Iris pigment epithelial cell (primary cell): ENCODE data around the gene CNTNAP3B.
A peak's percentile ranks its signal among the peaks of the same experiment; 100 is the strongest.
"Not testable (repeated sequence)": the region's sequence is repeated elsewhere in the genome, so short reads cannot be mapped to it uniquely, and the experiment has no call there.

Experiments used
- DNase-seq: peaks from one replicate; pipeline ENCODE4 v3.0.0-alpha.2; 2011; ENCODE audit warnings: low read depth

The CNTNAP3B gene

GRCh38 chr9:41977965-41978600, 151.1 kb downstream of the CNTNAP3B start:
- not testable (repeated sequence) for DNase-seq

- not testable (repeated sequence) for DNase-seq
Measured at GRCh38 chr9:41974906-41975305, 154.3 kb downstream of the CNTNAP3B start.

GRCh38 chr9:41953007-41953406, 176.2 kb downstream of the CNTNAP3B start:
- not testable (repeated sequence) for DNase-seq

DNA sequence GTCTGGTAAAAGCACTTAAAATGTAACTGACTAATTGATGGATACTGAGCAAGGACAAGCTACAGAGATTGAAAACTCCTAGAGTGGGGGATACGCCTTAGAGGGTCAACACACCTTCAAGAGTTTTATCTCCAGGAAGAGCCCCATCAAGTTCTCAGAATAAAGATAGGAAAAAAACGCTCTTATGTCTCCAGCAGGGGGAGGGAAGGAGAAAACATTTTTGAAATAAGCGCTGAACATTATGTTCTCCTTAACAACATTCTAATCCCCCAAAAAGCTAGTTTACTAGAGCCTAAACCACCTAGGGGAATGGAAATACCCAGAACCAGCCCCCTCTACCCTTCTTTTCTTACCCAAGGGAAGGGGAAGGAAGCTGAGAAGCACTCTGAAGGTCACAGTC, 187.5 kb downstream of the CNTNAP3B start:
- DNase-seq: peak; percentile 1

DNA sequence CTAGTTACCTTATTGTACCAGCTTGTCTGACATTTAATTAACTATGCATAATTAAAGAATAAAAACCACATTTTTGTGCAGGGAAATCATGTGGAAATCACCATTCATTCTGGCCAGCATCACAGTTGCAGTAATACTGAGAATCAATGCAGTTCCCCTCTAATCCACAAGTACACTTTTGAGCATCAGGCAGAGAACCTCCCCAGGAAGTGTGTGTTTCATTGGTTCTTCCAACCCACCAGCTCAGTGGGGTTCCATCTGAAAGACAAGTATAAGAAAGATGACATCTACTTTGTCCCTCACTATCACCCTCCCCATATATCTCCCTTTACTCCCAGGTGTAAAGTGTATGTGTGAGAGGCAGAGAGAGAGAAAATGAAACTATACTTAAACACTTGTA, 191.1 kb downstream of the CNTNAP3B start:
- not testable (repeated sequence) for DNase-seq

- DNase-seq: not testable (repeated sequence)
Measured at GRCh38 chr9:41935727-41936126, 193.5 kb downstream of the CNTNAP3B start.

DNA sequence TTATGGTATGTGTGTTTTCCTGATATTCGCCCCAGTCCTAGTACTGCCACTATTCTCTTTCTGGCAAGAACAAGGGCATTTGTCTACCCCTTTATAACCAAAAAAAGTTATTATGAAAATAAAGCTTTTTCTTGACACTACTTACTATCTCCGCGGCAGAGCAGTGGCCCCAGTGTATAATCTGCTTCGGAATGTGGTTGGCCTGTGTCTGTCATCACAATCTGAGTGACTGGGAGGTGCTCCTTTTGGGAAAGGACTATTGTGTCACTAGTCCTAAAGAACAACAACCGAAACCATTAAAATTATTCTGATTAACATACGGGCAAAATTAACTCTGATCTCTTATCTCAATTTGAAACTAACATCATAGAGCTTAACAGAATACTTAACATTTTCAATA, 200.1 kb downstream of the CNTNAP3B start:
- not testable (repeated sequence) for DNase-seq

DNA sequence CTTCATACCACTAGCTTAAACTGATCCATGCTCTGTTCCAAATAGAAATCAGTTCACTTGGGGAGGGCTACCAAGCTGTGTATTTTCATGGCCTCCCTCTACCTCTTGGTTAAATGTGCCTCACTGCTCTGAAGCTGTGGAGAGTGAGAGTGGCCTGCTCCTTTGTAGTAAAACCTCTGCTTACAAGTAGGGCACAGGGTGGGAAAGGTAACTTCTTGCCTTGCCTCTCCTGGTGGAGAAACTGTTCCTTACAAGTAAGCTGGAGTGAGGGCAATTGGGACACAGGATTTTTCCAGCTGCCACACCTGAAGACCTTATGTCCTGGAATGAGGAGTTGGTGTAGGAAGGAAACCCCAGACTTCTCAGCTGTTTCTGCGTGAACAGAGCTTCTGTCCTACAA, 211.9 kb downstream of the CNTNAP3B start:
- DNase-seq: not testable (repeated sequence)

- not testable (repeated sequence) for DNase-seq
Measured at GRCh38 chr9:41905488-41905887, 223.7 kb downstream of the CNTNAP3B start.

GRCh38 chr9:41902762-41903161, 226.5 kb downstream of the CNTNAP3B start:
- DNase-seq: not testable (repeated sequence)

- not testable (repeated sequence) for DNase-seq
Measured at GRCh38 chr9:41898720-41899343, 230.4 kb downstream of the CNTNAP3B start.

- not testable (repeated sequence) for DNase-seq
Measured at GRCh38 chr9:41874557-41874956, 254.7 kb downstream of the CNTNAP3B start.

GRCh38 chr9:41855422-41855821, 273.8 kb downstream of the CNTNAP3B start:
- not testable (repeated sequence) for DNase-seq

DNA sequence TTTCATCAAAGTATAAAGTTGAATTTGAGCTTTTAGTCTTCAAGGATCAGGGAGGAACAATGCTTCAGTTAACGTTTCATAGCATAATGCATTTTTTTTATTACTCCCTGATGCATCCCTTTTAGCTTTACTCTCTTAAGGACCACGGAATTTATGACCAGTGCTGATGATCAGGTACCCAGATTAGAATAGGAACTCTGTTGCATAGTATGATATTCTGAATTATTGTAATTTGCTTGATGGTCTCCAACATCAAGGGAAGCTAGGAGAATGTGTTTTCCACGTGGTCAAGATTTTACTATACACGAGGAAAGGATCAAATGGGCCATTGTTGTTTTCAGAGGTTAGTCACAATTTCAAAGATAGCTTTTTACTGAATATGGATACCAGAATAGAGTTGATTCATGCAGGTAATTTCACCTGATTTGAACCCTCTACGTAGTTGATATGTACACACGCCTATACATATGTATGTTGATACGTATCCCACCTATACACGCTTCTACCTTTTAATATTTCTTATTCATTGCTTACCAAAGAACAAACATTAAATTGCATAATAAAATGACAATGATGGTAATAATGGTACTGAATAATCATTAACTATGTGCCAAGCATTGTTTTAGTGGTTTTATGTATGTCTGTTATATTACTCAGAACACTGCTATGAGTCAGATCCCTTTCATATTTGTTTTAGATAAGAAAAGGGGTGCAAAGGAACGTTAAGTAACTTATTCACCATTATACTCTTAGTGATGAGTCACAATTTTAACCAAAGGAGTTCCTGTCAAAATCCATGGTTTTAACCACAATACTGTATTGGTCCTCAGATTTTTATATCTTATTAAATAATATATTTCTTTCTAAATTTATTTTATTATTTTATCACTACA, 277.1 kb downstream of the CNTNAP3B start:
- DNase-seq: not testable (repeated sequence)

DNA sequence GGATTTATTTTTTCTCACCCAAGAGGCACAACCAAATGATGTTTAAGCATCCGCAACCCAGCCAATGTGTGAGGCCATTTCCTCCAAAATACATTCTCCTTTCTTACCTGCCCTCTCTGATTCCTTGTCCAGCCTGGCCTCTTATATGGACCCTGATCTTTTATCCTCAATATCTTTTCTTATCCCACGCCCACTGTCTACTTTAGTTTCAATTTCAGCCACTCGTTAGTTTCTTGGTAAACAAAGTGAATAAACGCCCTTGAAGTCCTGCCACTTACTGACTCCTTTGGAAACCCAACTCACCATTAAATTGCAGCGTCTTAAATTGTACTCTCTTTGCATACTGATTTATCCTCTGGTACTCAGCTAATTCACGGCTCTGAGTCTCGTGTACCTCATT, 281.4 kb downstream of the CNTNAP3B start:
- DNase-seq: not testable (repeated sequence)
